ENCODE measurements around the gene ZNF804A.
"Not testable (repeated sequence)": the region's sequence is repeated elsewhere in the genome, so short reads cannot be mapped to it uniquely, and the experiment has no call there.

The ZNF804A gene

GRCh38 chr2:184729581-184729980 lies 131.3 kb downstream of the ZNF804A start:
- DNase-seq, result no peak

DNA sequence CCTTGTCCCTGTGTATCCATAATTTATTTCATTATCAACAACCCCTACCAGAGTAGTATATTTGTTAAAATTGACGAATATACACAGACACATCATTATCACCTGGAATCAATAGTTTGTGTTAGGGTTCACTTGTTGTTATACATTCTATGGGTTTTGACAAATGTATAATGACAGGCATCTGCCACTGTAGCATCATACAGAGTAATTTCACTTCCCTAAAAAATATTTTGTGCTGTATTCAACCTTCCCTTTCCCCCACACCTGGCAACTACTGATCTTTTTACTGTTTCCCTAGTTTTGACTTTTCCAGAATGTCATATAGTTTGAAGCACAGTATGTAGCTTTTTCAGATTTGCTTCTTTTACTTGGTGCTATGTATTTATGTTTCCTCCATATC lies 132.0 kb downstream of the ZNF804A start:
- no peak for DNase-seq

GRCh38 chr2:184734338-184734737 lies 136.0 kb downstream of the ZNF804A start:
- no peak for DNase-seq

GRCh38 chr2:184735611-184736010 lies 137.3 kb downstream of the ZNF804A start:
- no peak for DNase-seq

DNA sequence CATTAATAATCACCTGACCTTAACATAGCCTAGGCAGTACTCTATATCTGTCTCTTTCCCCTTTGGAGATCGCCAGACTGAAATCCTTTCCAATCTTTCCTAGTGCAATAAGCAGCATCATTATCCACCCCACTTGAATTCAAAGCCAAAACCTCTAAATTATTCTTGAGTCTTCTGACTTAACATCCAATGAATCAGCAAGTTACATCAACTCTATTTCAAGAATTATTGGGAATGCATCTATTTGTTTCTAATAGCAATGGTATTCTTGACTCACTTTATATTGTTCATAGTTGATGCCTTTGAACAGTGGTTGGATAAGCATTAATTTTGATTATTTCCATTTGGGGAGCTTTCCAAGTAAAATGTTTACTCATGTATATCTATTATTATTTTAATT lies 144.8 kb downstream of the ZNF804A start:
- no peak for DNase-seq

DNA sequence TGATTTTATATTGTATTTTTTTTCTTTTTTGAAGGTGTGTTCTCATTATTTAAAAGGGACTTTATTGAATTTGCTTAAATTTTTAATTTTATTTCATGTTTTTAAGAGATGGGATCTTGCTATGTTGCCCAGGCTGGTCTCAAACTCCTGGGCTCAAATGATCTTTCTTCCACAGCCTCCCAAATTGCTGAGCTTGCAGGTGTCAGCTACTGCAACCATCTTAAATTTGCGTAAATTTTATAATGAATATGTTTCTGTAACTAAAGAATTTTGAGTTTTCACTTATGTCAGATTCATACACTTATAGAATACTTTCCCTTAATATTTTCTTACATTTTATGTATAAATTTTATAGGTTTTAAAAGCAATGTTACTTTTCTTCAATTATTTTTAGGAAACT lies 157.8 kb downstream of the ZNF804A start:
- no peak for DNase-seq

GRCh38 chr2:184756885-184757284 lies 158.6 kb downstream of the ZNF804A start:
- DNase-seq, result no peak

DNA sequence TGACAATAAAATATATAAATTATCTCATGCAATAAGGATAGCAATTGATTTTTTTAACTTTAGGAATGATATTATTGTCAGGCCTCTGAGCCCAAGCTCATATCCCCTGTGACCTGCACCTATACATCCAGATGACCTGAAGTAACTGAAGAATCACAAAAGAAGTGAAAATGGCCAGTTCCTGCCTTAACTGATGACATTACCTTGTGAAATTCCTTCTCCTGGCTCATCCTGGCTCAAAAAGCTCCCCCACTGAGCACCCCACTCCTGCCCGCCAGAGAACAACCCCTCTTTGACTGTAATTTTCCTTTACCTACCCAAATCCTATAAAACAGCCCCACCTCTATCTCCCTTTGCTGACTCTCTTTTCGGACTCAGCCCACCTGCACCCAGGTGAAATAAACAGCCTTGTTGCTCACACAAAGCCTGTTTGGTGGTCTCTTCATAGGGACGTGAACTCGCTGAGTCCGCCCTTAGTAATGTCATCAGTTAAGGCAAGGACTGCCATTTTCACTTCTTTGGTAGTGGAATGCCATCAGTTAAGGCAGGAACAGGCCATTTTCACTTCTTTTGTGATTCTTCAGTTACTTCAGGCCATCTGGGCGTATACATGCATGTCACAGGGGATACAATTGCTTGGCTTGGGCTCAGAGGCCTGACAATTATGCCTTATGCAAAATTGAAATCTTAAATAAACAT lies 161.4 kb downstream of the ZNF804A start:
- not testable (repeated sequence) for DNase-seq

GRCh38 chr2:184760931-184761330 lies 162.6 kb downstream of the ZNF804A start:
- no peak for DNase-seq

GRCh38 chr2:184765112-184765895 lies 167.0 kb downstream of the ZNF804A start:
- DNase-seq, result no peak

DNA sequence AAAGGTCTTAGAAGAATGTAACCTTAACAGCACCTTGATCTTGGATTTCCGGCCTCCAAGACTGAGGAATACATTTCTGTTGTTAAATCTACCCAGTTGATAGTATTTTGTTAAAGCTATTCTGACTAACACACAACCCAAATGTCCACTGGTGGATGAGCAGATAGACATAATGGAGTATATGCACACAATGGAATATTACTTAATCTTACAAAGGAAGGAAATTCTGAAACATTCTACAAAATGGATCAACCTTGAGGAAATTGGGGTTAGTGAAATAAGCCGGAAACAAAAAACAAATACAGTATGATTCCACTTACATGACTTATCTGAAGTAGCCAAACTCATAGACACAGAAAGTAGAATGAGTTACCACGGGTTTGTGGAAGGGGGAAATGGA lies 168.7 kb downstream of the ZNF804A start:
- no peak for DNase-seq

GRCh38 chr2:184769023-184769422 lies 170.7 kb downstream of the ZNF804A start:
- no peak for DNase-seq

DNA sequence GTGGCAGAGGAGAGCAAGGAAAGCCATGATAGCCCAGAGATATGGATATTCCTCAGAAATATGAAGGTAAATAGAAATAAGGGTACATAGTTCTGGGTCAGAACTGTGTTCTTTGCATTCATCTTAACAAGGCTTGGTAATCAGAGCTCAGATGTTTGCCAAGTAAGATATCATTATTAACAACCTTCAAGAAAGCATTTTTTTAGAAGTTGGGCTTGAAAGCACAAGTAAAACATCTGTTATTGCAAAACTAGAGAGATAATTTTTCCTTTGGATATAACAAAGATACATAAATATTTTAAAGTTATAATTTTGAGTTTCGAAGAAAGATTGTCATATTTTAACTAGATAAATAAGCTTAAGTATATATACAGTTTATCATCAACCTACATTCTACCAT lies 171.4 kb downstream of the ZNF804A start:
- no peak for DNase-seq

DNA sequence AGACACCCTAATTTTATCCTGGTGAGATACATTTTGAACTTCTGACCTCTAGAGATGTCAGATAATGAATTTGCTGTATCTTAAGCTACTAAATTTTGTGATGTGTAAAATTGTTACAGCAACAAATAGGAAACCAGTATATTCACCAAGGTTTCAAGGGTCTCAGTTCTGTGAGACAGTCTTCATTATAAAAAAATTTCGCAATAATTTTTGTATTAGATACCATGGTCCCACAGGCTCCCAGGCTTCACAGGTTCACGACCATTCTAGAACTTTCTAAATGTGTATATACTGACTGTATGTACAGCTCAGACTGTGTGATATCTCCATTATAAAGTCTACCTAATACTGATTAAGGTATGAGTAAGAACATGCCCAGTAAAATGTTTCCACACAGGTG lies 181.4 kb downstream of the ZNF804A start:
- DNase-seq, result no peak

DNA sequence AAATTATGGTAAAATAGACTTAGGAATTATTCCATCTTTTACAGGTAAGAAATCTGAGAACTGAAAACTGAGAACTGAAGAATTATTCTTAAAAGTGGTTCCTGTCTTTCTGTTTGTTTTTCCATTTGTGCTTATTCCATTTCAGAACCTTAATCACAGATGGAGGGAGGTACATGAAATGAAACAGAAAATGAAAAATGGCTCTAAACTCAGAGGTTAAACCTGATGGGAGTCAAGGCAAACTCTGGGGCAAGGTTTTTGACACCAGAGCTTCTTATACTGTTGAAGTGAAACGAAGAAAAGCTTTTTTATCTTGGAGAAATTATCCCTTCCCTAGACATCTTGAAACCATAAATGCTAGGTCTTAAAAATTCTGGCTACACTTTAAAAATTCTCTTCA lies 182.1 kb downstream of the ZNF804A start:
- no peak for DNase-seq

GRCh38 chr2:184780944-184781343 lies 182.6 kb downstream of the ZNF804A start:
- DNase-seq, result no peak

DNA sequence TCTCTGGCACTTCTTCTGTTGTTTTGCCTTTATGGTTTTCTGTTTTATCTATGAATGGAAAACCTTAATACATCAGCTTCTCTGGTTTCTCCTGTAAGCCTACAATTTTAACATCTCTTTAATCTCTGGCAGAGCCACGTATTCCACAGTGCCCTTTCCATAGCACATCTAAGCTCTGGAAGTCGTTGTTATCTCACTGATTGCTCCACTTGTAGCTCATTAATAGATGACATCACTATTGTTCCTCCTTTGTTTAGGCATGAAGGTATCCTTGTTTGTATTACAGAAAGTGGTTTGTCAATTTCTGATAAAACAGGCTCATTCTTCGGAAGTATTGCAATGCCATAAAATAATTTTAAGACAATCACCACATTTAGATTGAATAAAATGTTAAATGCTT lies 185.2 kb downstream of the ZNF804A start:
- DNase-seq, result no peak

GRCh38 chr2:184793176-184793575 lies 194.8 kb downstream of the ZNF804A start:
- no peak for DNase-seq

DNA sequence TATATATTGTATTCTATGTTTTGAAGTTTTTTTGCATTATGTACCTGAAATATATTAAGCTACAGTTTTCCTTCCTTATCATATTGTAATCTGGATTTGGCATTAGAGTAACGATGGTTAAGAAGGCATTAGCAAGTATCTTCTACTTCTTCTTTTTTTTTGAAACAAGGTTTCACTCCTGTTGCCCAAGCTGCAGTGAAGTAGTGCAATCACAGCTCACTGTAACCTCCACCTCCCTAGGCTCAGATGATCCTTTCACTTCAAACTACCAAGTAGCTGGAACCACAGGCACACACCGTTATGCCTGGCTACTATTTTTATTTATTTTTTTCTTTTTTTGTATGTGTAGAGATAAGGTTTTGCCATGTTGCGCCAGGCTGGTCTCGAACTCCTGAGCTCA lies 201.1 kb downstream of the ZNF804A start:
- DNase-seq, result no peak

GRCh38 chr2:184814421-184814820 lies 216.1 kb downstream of the ZNF804A start:
- DNase-seq, result peak; percentile 34

- no peak for DNase-seq
Measured at GRCh38 chr2:184815824-184816223, 217.5 kb downstream of the ZNF804A start.

DNA sequence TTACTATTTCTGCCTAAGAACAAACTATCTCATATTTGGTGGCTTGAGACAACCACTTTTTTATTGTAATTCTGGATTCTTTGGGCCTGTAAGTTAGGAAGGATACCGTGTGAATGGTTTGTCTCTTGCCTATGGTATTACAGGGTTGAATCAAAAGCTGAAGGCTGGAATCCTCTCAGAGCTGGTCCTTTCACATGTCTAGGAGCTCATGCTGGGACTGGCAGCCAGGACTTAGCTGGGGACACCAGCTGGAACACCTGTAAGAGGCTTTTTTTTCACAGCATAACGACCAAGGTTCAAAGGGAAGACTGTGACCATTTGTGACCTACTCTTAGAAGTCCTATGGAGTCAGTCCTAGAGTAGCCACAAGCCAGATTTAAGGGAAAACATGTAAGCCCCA lies 226.3 kb downstream of the ZNF804A start:
- no peak for DNase-seq

- DNase-seq, result no peak
Measured at GRCh38 chr2:184830531-184830930, 232.2 kb downstream of the ZNF804A start.

DNA sequence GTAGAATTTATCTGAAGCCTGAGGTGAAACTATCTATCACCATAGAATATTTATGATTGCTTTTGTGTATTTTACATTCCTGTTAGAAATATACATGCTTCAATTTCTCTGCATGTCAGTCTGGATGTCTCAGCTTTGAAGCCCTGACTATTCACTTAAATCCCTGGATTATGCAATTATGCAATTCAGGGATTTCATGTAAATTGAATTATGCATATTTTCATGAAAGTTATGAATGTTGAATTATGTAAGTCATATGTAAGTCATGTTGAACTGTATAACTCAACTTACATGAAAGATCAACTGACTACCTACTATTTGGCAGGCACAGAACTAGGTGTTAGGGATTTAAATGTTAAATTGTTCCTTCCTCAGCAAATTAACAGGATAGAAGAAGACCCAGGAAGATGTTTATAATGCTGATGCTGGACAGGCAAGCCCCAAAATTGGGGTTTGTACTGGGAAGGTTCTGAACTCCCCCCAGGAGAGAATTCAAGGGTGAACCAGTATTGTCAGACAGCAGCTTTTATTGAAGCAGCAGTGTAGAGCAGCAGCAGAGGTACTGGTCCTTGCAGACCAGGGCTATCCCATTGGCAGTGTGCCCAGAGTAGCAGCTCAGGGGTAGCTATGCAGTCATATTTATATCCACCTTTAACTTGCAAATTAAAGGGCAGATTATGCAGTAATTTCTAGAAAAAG lies 236.5 kb downstream of the ZNF804A start:
- DNase-seq, result no peak

Data from NCI-H748 treated with DMSO at 0.1 percent for 48 hours (cell line).